ENCODE measurements around the gene CNTN1.

Gene CNTN1

GRCh38 chr12:40691913-40692764 lies at the start of gene CNTN1:
Gene CNTN1, plus strand, starts transcription at chr12:40692439.
- no peak for DNase-seq (ENCODE audit: low read depth in 2 of 2)

- DNase-seq (ENCODE audit: low read depth in 2 of 2): no peak
Measured at GRCh38 chr12:40643506-40643905, 48.7 kb upstream of the CNTN1 start.

- no peak for DNase-seq (ENCODE audit: low read depth in 2 of 2)
Measured at GRCh38 chr12:40643976-40644375, 48.3 kb upstream of the CNTN1 start.

- no peak for DNase-seq (ENCODE audit: low read depth in 2 of 2)
Measured at GRCh38 chr12:40644708-40645107, 47.5 kb upstream of the CNTN1 start.

GRCh38 chr12:40645361-40645760 lies 46.9 kb upstream of the CNTN1 start:
- DNase-seq (ENCODE audit: low read depth in 2 of 2): no peak

- DNase-seq (ENCODE audit: low read depth in 2 of 2): no peak
Measured at GRCh38 chr12:40646456-40646855, 45.8 kb upstream of the CNTN1 start.

GRCh38 chr12:40646911-40647310 lies 45.3 kb upstream of the CNTN1 start:
- DNase-seq (ENCODE audit: low read depth in 2 of 2): no peak

GRCh38 chr12:40647651-40648050 lies 44.6 kb upstream of the CNTN1 start:
- DNase-seq (ENCODE audit: low read depth in 2 of 2): no peak

GRCh38 chr12:40648519-40648918 lies 43.7 kb upstream of the CNTN1 start:
- no peak for DNase-seq (ENCODE audit: low read depth in 2 of 2)

- DNase-seq (ENCODE audit: low read depth in 2 of 2): no peak
Measured at GRCh38 chr12:40650038-40650704, 42.1 kb upstream of the CNTN1 start.

GRCh38 chr12:40655451-40655850 lies 36.8 kb upstream of the CNTN1 start:
- no peak for DNase-seq (ENCODE audit: low read depth in 2 of 2)

- no peak for DNase-seq (ENCODE audit: low read depth in 2 of 2)
Measured at GRCh38 chr12:40662366-40662765, 29.9 kb upstream of the CNTN1 start.

- DNase-seq (ENCODE audit: low read depth in 2 of 2): no peak
Measured at GRCh38 chr12:40663781-40664180, 28.5 kb upstream of the CNTN1 start.

- DNase-seq (ENCODE audit: low read depth in 2 of 2): no peak
Measured at GRCh38 chr12:40668099-40668529, 24.1 kb upstream of the CNTN1 start.

- DNase-seq (ENCODE audit: low read depth in 2 of 2): no peak
Measured at GRCh38 chr12:40672741-40673271, 19.4 kb upstream of the CNTN1 start.

GRCh38 chr12:40681148-40681547 lies 11.1 kb upstream of the CNTN1 start:
- DNase-seq (ENCODE audit: low read depth in 2 of 2): no peak

- DNase-seq (ENCODE audit: low read depth in 2 of 2): no peak
Measured at GRCh38 chr12:40684986-40685385, 7.3 kb upstream of the CNTN1 start.

- DNase-seq (ENCODE audit: low read depth in 2 of 2): no peak
Measured at GRCh38 chr12:40688085-40688725, 4.0 kb upstream of the CNTN1 start.

GRCh38 chr12:40689576-40689975 lies 2.7 kb upstream of the CNTN1 start:
- no peak for DNase-seq (ENCODE audit: low read depth in 2 of 2)

- DNase-seq (ENCODE audit: low read depth in 2 of 2): no peak
Measured at GRCh38 chr12:40692765-40693206, 547 bp downstream of the CNTN1 start.

GRCh38 chr12:40693207-40693821 lies 1.1 kb downstream of the CNTN1 start:
- no peak for DNase-seq (ENCODE audit: low read depth in 2 of 2)
